OCI-LY7 (cell line): Measurements from ENCODE around the gene RALBP1. TPM values are rescaled to one million over a fixed set of nuclear protein-coding genes. Genes with fewer than 3 reads are reported as not detected.

ENCODE experiments used
- BruUV-seq: library from RNA; stranded (reverse); fragments of 400-500 nt; replicated peaks from 2 replicates; lab custom pipeline; 2021; lab: Mats Ljungman, UMichigan
- CTCF ChIA-PET: fragments of 300-600 bp; sonication (Branson Sonifier 250); formaldehyde crosslinking; loops from one replicate; lab custom pipeline; 2022; ENCODE audit warnings: antibody characterized with exemption; ENCODE audit not compliant: unreplicated experiment; lab: Charles Lee
- POLR2A ChIA-PET: fragments of 300-600 bp; sonication (Branson Sonifier 250); formaldehyde crosslinking; loops from one replicate; lab custom pipeline; 2022; ENCODE audit warnings: antibody characterized with exemption; lab: Charles Lee
- DNase-seq: peaks from one replicate; pipeline ENCODE4 v3.0.0-alpha.2; 2015; ENCODE audit warnings: low spot score
- H2AFZ ChIP-seq: fragments of 200-600 bp; sonication (generic), shearing (Covaris generic); 2 replicates; pipeline ENCODE4 v1.6.1; 2014; ENCODE audit warnings: mild to moderate bottlenecking, antibody characterized with exemption, low read length, moderate library complexity
- H3K27ac ChIP-seq: fragments of 200-600 bp; sonication (generic); 2 replicates; pipeline ENCODE4 v1.5.1; 2014; ENCODE audit warnings: mixed run types, low read depth, mild to moderate bottlenecking, moderate library complexity, low read length, inconsistent platforms; ENCODE audit not compliant: poor library complexity, severe bottlenecking
- H3K36me3 ChIP-seq: fragments of 200-600 bp; sonication (generic); 2 replicates; pipeline ENCODE4 v1.6.1; 2014; ENCODE audit warnings: mild to moderate bottlenecking, antibody characterized with exemption, low read length, moderate library complexity, mixed read lengths; ENCODE audit not compliant: insufficient read depth
- H3K4me1 ChIP-seq: fragments of 200-600 bp; sonication (generic); 2 replicates; pipeline ENCODE4 v1.5.1; 2014; ENCODE audit warnings: mild to moderate bottlenecking, low read length; ENCODE audit not compliant: insufficient read depth, poor library complexity, severe bottlenecking
- H3K4me2 ChIP-seq: fragments of 200-600 bp; sonication (generic); 2 replicates; pipeline ENCODE4 v1.6.1; 2014; ENCODE audit warnings: mild to moderate bottlenecking, low read length
- H3K4me3 ChIP-seq: fragments of 200-600 bp; sonication (generic); 2 replicates; pipeline ENCODE4 v1.5.1; 2014; ENCODE audit warnings: mild to moderate bottlenecking, low read depth, low read length; ENCODE audit not compliant: poor library complexity, severe bottlenecking
- H3K79me2 ChIP-seq: fragments of 200-600 bp; sonication (generic); 2 replicates; pipeline ENCODE4 v1.6.1; 2016; ENCODE audit warnings: low read depth, mild to moderate bottlenecking, low read length, moderate library complexity, mixed read lengths; ENCODE audit not compliant: insufficient read depth
- H3K9me2 ChIP-seq: fragments of 200-600 bp; sonication (generic); 2 replicates; pipeline ENCODE4 v1.6.1; 2016; ENCODE audit warnings: mild to moderate bottlenecking, low read length, mixed read lengths; ENCODE audit not compliant: insufficient read depth
- H3K9me3 ChIP-seq: fragments of 200-600 bp; sonication (generic); 2 replicates; pipeline ENCODE4 v1.6.1; 2014; ENCODE audit warnings: mild to moderate bottlenecking, mixed run types, low read length, mixed read lengths
- H4K20me1 ChIP-seq: fragments of 200-600 bp; sonication (generic); 2 replicates; pipeline ENCODE4 v1.6.1; 2014; ENCODE audit warnings: mild to moderate bottlenecking, antibody characterized with exemption, low read length, moderate library complexity, mixed read lengths; ENCODE audit not compliant: insufficient read depth
- EZH2phosphoT487 ChIP-seq: fragments of 200-600 bp; sonication (generic); IDR thresholded peaks from 2 replicates; pipeline ENCODE4 v1.6.1; 2018; ENCODE audit warnings: low read depth, borderline replicate concordance, mild to moderate bottlenecking, mixed run types, antibody characterized with exemption, low read length, moderate library complexity, mixed read lengths
- intact Hi-C: fragments of 100-400 bp; cut with micrococcal nuclease; formaldehyde crosslinking; loops from one replicate; pipeline ENCODE4 v1.10.0; 2022; ENCODE audit not compliant: unreplicated experiment
- total RNA-seq, 2 experiments: library from RNA; depleted of rRNA in 1 of 2; stranded (reverse); fragments of >200 nt in 1 of 2; shearing (Covaris generic) in 1 of 2; gene quantifications; 2 replicates each; pipeline ENCODE4 v1.2.3, GENCODE V29; 2014 to 2022
- TF ChIP-seq, protein P1 (sequence below): fragments of 200-600 bp; sonication (generic); conservative IDR thresholded peaks from 2 replicates; pipeline ENCODE4 v1.5.1; 2014; ENCODE audit warnings: mild to moderate bottlenecking, antibody characterized with exemption, low read length, moderate library complexity, mixed read lengths

RALBP1 gene
- total RNA-seq, 2 experiments from 2014 or later = 78.5 to 96.0 TPM

- no TSS peak for BruUV-seq
- H4K20me1 ChIP-seq = no peaks in the 10 kb centered on the region
- peaks cover 44% of the 10 kb centered on the region for H3K36me3 ChIP-seq
- no peak overlapping the region for H3K4me2 ChIP-seq
- no peaks in the 10 kb centered on the region for H3K9me3 ChIP-seq
- intact Hi-C loops = no loop called here
- no peaks in the 10 kb centered on the region for H3K9me2 ChIP-seq
- TF ChIP-seq EZH2phosphoT487 = no peak
- TF ChIP-seq, protein P1, sequence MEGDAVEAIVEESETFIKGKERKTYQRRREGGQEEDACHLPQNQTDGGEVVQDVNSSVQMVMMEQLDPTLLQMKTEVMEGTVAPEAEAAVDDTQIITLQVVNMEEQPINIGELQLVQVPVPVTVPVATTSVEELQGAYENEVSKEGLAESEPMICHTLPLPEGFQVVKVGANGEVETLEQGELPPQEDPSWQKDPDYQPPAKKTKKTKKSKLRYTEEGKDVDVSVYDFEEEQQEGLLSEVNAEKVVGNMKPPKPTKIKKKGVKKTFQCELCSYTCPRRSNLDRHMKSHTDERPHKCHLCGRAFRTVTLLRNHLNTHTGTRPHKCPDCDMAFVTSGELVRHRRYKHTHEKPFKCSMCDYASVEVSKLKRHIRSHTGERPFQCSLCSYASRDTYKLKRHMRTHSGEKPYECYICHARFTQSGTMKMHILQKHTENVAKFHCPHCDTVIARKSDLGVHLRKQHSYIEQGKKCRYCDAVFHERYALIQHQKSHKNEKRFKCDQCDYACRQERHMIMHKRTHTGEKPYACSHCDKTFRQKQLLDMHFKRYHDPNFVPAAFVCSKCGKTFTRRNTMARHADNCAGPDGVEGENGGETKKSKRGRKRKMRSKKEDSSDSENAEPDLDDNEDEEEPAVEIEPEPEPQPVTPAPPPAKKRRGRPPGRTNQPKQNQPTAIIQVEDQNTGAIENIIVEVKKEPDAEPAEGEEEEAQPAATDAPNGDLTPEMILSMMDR = no peak
- no peak overlapping the region for H3K27ac ChIP-seq
- CTCF ChIA-PET = no interaction called here
- H3K4me1 ChIP-seq = no peaks in the 10 kb centered on the region
- H3K4me3 ChIP-seq = no peak overlapping the region
- no peak overlapping the region for H2AFZ ChIP-seq
- POLR2A ChIA-PET = interaction anchor here (1.1 to 1.4 kb wide), 2 partner anchors 15 to 19 kb away, joined by 3 to 4 read pairs; no protein-coding TSS in a partner anchor
- no peaks in the 10 kb centered on the region for H3K79me2 ChIP-seq
- no peak for DNase-seq
Observed at GRCh38 chr18:9577361-9577760, 102.0 kb downstream of the RALBP1 start.

DNA sequence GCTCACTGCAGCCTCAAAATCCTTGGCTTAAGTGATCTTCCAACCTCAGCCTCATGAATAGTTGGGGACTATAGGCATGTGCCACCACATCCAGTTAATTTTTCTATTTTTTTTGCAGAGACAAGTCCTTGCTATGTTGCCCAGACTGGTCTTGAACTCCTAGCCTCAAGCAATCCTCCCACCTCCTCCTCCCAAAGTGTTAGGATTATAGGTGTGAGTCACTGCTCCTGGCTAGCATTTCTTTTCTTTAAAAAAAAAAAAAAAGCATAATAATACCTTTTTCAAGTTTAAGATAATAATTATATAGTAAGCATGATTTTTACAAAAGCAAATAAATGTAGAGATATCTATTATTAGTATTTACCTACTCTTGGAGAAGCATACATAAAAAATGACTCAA lies 103.0 kb downstream of the RALBP1 start:
- Histone ChIP-seq H3K4me3 (no peak overlapping the region), H3K4me1 (no peaks in the 10 kb centered on the region), H2AFZ (no peak overlapping the region), H4K20me1 (no peaks in the 10 kb centered on the region), H3K27ac (no peak overlapping the region), H3K4me2 (no peak overlapping the region), H3K36me3 (peaks cover 51% of the 10 kb centered on the region), H3K9me3 (no peaks in the 10 kb centered on the region), H3K79me2 (no peaks in the 10 kb centered on the region), H3K9me2 (no peaks in the 10 kb centered on the region)
- BruUV-seq = no TSS peak
- no peak for TF ChIP-seq EZH2phosphoT487
- TF ChIP-seq, protein P1 = no peak
- no peak for DNase-seq
- POLR2A ChIA-PET = interaction anchor here (0.7 to 0.8 kb wide), 3 partner anchors 16 to 373 kb away, joined by 3 read pairs; no protein-coding TSS in a partner anchor
- CTCF ChIA-PET = no interaction called here
- intact Hi-C loops = no loop called here

DNA sequence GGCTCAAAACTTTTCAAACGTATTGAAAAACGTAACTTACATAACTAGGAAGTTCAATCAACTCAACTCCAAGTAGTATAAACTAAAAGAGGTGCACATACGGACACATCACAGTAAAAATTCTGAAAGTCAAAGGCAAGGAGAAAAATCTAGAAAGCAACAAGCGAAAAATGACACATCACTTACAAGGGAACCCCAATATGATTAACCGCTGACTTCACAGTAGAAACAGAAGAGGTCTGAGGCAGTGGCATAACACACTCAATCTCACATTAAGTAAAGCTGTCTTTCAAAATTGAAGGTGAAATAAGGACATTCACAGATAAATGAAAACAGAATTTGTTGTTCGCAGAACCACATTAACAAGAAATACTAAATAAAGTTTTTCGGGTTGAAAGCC lies 106.4 kb downstream of the RALBP1 start:
- no peak for TF ChIP-seq EZH2phosphoT487
- TF ChIP-seq, protein P1 = no peak
- no peaks in the 10 kb centered on the region for H3K79me2 ChIP-seq
- no peak overlapping the region for H3K4me3 ChIP-seq
- peaks cover 59% of the 10 kb centered on the region for H3K36me3 ChIP-seq
- no peaks in the 10 kb centered on the region for H4K20me1 ChIP-seq
- no peak overlapping the region for H3K4me2 ChIP-seq
- no peak overlapping the region for H3K27ac ChIP-seq
- no peak overlapping the region for H2AFZ ChIP-seq
- ChIA-PET POLR2A (interaction anchor here (1.1 kb wide), 1 partner anchor 138 kb away, joined by 3 read pairs; no protein-coding TSS in a partner anchor), CTCF (no interaction called here)
- intact Hi-C loops = no loop called here
- H3K9me3 ChIP-seq = no peaks in the 10 kb centered on the region
- H3K4me1 ChIP-seq = no peaks in the 10 kb centered on the region
- no peaks in the 10 kb centered on the region for H3K9me2 ChIP-seq
- no peak for DNase-seq
- no TSS peak for BruUV-seq
